Measurements from ENCODE around the gene SLC5A11. TPM values are rescaled to one million over a fixed set of nuclear protein-coding genes. Genes with fewer than 3 reads are reported as not detected.
"Not testable (repeated sequence)": the region's sequence is repeated elsewhere in the genome, so short reads cannot be mapped to it uniquely, and the experiment has no call there.

SLC5A11 gene
- total and polyA plus RNA-seq, 2 donors (not counting 1 experiment from before 2014, with no cell fraction given) = under 0.01 TPM; not detected in 1

DNA sequence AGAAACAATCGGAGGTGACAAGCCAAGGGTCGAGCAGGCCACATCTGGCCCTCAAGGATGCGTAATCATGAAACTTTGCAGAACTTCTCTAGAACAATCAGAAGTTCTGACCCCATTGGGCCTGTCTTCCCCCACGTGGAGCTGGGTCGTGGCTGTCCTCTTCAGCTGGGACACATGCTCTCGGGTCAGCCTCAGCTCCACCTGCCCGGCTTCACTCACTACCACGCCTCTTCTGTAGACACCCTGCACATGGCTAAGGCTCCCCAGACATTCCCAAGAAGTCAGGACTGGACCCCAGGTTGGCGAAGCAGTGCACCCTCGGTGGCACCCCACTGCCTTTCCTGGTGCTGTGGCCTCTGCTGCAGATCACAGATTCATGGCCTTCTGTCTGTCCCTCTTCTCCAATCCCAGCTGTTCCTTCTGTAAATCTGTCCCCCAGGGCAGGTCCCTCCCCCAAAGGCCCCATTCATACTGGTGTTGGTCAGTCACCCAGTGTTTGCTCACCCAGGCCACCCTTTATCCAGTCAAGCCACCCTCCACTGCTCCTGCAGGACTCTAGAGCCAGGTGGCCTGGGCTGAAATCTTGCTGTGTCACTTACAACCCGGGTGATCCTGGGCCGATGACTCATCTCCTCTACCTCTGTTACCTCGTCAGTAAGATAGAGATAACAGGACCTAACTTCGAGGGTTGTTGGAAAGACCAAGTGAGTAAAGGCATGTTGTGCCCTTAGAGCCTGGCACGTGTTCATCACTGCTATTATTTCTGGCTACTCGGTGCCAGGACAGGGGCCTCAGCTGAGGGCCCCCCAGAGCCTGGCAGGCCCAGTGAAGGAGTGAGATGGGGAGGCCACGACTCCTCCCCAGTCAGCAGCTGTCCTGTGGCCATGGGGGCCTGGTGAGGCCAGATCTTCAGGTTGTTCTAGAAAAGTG lies 1.4 kb upstream of the SLC5A11 start:
- Histone ChIP-seq H3K4me3 (replicated peaks in 1 of 4; ENCODE audit: control extremely low read depth in 1 of 4, insufficient read depth in 1 of 4, low read depth in 3 of 4, low read length in 4 of 4) (no peak overlapping the region), H3K27ac (ENCODE audit: insufficient read depth, low read length) (no peak overlapping the region), H3K79me2 (ENCODE audit: control insufficient read depth, insufficient read depth, low read length) (no peaks in the 10 kb centered on the region), H3K36me3 (ENCODE audit: control insufficient read depth, insufficient read depth, low read length) (no peaks in the 10 kb centered on the region), H3K9ac (ENCODE audit: insufficient read depth, low read length) (no peak overlapping the region), H2AFZ (ENCODE audit: low read length) (no peak overlapping the region), H3K4me1 (ENCODE audit: control insufficient read depth, extremely low read depth, insufficient read depth, low read length) (peaks cover 2% of the 10 kb centered on the region), H3K9me3 (ENCODE audit: control insufficient read depth, insufficient read depth, low read depth, low read length) (no peaks in the 10 kb centered on the region), H3K27me3 (ENCODE audit: control insufficient read depth, insufficient read depth, low read length) (no peaks in the 10 kb centered on the region), H4K20me1 (ENCODE audit: control insufficient read depth, extremely low read depth, insufficient read depth, low read length) (no peaks in the 10 kb centered on the region), H3K4me2 (ENCODE audit: extremely low read depth, insufficient read depth, low read length) (no peak overlapping the region)
- TF ChIP-seq EZH2 (IDR thresholded peaks at IDR 0.05; ENCODE audit: low read length, missing control alignments) = no peak
- no peak for TF ChIP-seq CTCF (conservative IDR thresholded peaks at IDR 0.05 in 1 of 2, IDR thresholded peaks at IDR 0.05 in 1 of 2; ENCODE audit: low read depth in 1 of 2, low read length in 2 of 2)
- DNase-seq (ENCODE audit: low read depth in 2 of 2) = peak in 1 of 2 donors; percentile 29

GRCh38 chr16:24845031-24845365 lies 765 bp upstream of the SLC5A11 start:
- not testable (repeated sequence) for DNase-seq (ENCODE audit: low read depth in 2 of 2); H3K4me3 ChIP-seq (replicated peaks in 1 of 4; ENCODE audit: control extremely low read depth in 1 of 4, insufficient read depth in 1 of 4, low read depth in 3 of 4, low read length in 4 of 4); H3K4me1 ChIP-seq (ENCODE audit: control insufficient read depth, extremely low read depth, insufficient read depth, low read length); H3K9ac ChIP-seq (ENCODE audit: insufficient read depth, low read length); H3K36me3 ChIP-seq (ENCODE audit: control insufficient read depth, insufficient read depth, low read length); H2AFZ ChIP-seq (ENCODE audit: low read length); H3K27me3 ChIP-seq (ENCODE audit: control insufficient read depth, insufficient read depth, low read length); H3K4me2 ChIP-seq (ENCODE audit: extremely low read depth, insufficient read depth, low read length); H3K79me2 ChIP-seq (ENCODE audit: control insufficient read depth, insufficient read depth, low read length); H3K9me3 ChIP-seq (ENCODE audit: control insufficient read depth, insufficient read depth, low read depth, low read length); H4K20me1 ChIP-seq (ENCODE audit: control insufficient read depth, extremely low read depth, insufficient read depth, low read length); H3K27ac ChIP-seq (ENCODE audit: insufficient read depth, low read length)

GRCh38 chr16:24846548-24847357 lies 990 bp downstream of the SLC5A11 start:
- Histone ChIP-seq H3K4me1 (ENCODE audit: control insufficient read depth, extremely low read depth, insufficient read depth, low read length) (peaks cover 2% of the 10 kb centered on the region), H3K4me3 (replicated peaks in 1 of 4; ENCODE audit: control extremely low read depth in 1 of 4, insufficient read depth in 1 of 4, low read depth in 3 of 4, low read length in 4 of 4) (no peak overlapping the region), H3K79me2 (ENCODE audit: control insufficient read depth, insufficient read depth, low read length) (no peaks in the 10 kb centered on the region), H3K9me3 (ENCODE audit: control insufficient read depth, insufficient read depth, low read depth, low read length) (no peaks in the 10 kb centered on the region), H3K27me3 (ENCODE audit: control insufficient read depth, insufficient read depth, low read length) (no peaks in the 10 kb centered on the region), H4K20me1 (ENCODE audit: control insufficient read depth, extremely low read depth, insufficient read depth, low read length) (no peaks in the 10 kb centered on the region), H3K9ac (ENCODE audit: insufficient read depth, low read length) (no peak overlapping the region), H3K36me3 (ENCODE audit: control insufficient read depth, insufficient read depth, low read length) (no peaks in the 10 kb centered on the region), H3K4me2 (ENCODE audit: extremely low read depth, insufficient read depth, low read length) (no peak overlapping the region), H2AFZ (ENCODE audit: low read length) (no peak overlapping the region), H3K27ac (ENCODE audit: insufficient read depth, low read length) (no peak overlapping the region)
- no peak for TF ChIP-seq CTCF (conservative IDR thresholded peaks at IDR 0.05 in 1 of 2, IDR thresholded peaks at IDR 0.05 in 1 of 2; ENCODE audit: low read depth in 1 of 2, low read length in 2 of 2)
- no peak for TF ChIP-seq EZH2 (IDR thresholded peaks at IDR 0.05; ENCODE audit: low read length, missing control alignments)
- no peak for DNase-seq (ENCODE audit: low read depth in 2 of 2)

Data from fibroblast of lung (primary cell).